A673 (cell line): ENCODE measurements around the gene TUBG2. TPM values are rescaled to one million over a fixed set of nuclear protein-coding genes. Genes with fewer than 3 reads are reported as not detected.

Experiments
- BruUV-seq: library from RNA; stranded (reverse); fragments of 400-500 nt; replicated peaks from 2 replicates; lab custom pipeline; 2021; lab: Mats Ljungman, UMichigan
- CTCF ChIA-PET: fragments of 300-600 bp; sonication (Branson Sonifier 250); formaldehyde crosslinking; loops from one replicate; lab custom pipeline; 2022; ENCODE audit warnings: antibody characterized with exemption; lab: Charles Lee
- POLR2A ChIA-PET: fragments of 300-600 bp; sonication (Branson Sonifier 250); formaldehyde crosslinking; loops from one replicate; lab custom pipeline; 2022; ENCODE audit warnings: antibody characterized with exemption; ENCODE audit not compliant: low non-redundant PET; lab: Charles Lee
- DNase-seq: peaks from one replicate; pipeline ENCODE4 v3.0.0-alpha.2; 2015; ENCODE audit warnings: low spot score
- H3K27ac ChIP-seq: fragments of 200-600 bp; sonication (generic); 2 replicates; pipeline ENCODE4 v1.5.1; 2016; ENCODE audit warnings: mixed run types, low read depth, mild to moderate bottlenecking, mixed read lengths, antibody characterized with exemption, low read length; ENCODE audit not compliant: poor library complexity, severe bottlenecking
- H3K27me3 ChIP-seq: fragments of 200-600 bp; sonication (generic); replicated peaks from 2 replicates; pipeline ENCODE4 v1.6.1; 2017; ENCODE audit warnings: mixed run types, low read depth, mild to moderate bottlenecking, mixed read lengths, antibody characterized with exemption, low read length; ENCODE audit not compliant: insufficient read depth, poor library complexity
- H3K36me3 ChIP-seq: fragments of 200-600 bp; sonication (generic); 2 replicates; pipeline ENCODE4 v1.6.1; 2016; ENCODE audit warnings: mixed run types, mild to moderate bottlenecking, mixed read lengths, antibody characterized with exemption, low read length; ENCODE audit not compliant: insufficient read depth, poor library complexity, severe bottlenecking
- H3K4me1 ChIP-seq: fragments of 200-600 bp; sonication (generic); 2 replicates; pipeline ENCODE4 v1.6.1; 2017; ENCODE audit warnings: mixed run types, mild to moderate bottlenecking, mixed read lengths, antibody characterized with exemption, low read length; ENCODE audit not compliant: insufficient read depth, poor library complexity, severe bottlenecking
- H3K4me3 ChIP-seq: fragments of 200-600 bp; sonication (generic); 2 replicates; pipeline ENCODE4 v1.5.1; 2016; ENCODE audit warnings: low read depth, mixed run types, mild to moderate bottlenecking, mixed read lengths, low read length; ENCODE audit not compliant: poor library complexity, severe bottlenecking
- H3K9me3 ChIP-seq: fragments of 200-600 bp; sonication (generic); 2 replicates; pipeline ENCODE4 v1.6.1; 2016; ENCODE audit warnings: mixed run types, low read depth, mild to moderate bottlenecking, mixed read lengths, antibody characterized with exemption, low read length; ENCODE audit not compliant: poor library complexity, severe bottlenecking
- EZH2 ChIP-seq: fragments of 200-600 bp; sonication (generic); IDR thresholded peaks from 2 replicates; pipeline ENCODE4 v1.6.1; 2017; ENCODE audit warnings: borderline replicate concordance, low read depth, mild to moderate bottlenecking, mixed read lengths, antibody characterized with exemption, low read length; ENCODE audit not compliant: poor library complexity, severe bottlenecking
- intact Hi-C: fragments of 100-400 bp; cut with micrococcal nuclease; formaldehyde crosslinking; loops from one replicate; pipeline ENCODE4 v1.10.0; 2022; ENCODE audit not compliant: unreplicated experiment
- total RNA-seq: library from RNA; stranded (reverse); gene quantifications from 2 replicates; pipeline ENCODE4 v1.2.3, GENCODE V29; 2021
- TF ChIP-seq, protein P1 (sequence below): fragments of 300-800, 200-600 bp; sonication (generic); conservative IDR thresholded peaks from 2 replicates; pipeline ENCODE4 v1.5.1; 2017; ENCODE audit warnings: low read depth, mild to moderate bottlenecking, antibody characterized with exemption, low read length, moderate library complexity, mixed read lengths

Gene TUBG2
- total RNA-seq, 1 experiment from 2014 or later = 14.6 TPM

DNA sequence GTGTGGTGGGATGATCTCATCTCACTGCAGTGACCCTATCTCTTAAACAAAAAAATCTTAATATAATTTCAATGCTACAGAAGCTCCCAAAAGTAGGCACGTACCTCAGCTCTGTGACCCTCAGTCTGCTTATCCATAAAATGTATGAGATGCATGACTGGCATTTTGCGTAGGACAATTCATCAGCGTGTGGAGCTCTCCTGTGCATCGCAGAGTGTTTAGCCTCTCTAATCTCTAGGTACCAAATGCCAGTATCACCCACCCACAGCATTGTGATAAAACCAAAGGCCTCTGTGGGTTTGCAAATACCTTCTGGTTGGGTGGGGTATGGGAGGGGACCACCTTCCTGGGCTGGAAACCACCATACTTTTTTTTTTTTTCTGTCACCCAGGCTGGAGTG, 19.0 kb upstream of the TUBG2 start:
- no TSS peak for BruUV-seq
- H3K4me3 ChIP-seq = no peak overlapping the region
- CTCF ChIA-PET = no interaction called here

GRCh38 chr17:42642336-42642735, 16.7 kb upstream of the TUBG2 start:
- no TSS peak for BruUV-seq
- Histone ChIP-seq H3K27ac (no peak overlapping the region), H3K9me3 (no peaks in the 10 kb centered on the region), H3K4me3 (no peak overlapping the region), H3K27me3 (no peaks in the 10 kb centered on the region), H3K36me3 (no peaks in the 10 kb centered on the region), H3K4me1 (no peaks in the 10 kb centered on the region)
- no peak for DNase-seq
- intact Hi-C loops = no loop called here
- ChIA-PET CTCF (no interaction called here), POLR2A (no interaction called here)
- TF ChIP-seq EZH2 = no peak
- TF ChIP-seq, protein P1, sequence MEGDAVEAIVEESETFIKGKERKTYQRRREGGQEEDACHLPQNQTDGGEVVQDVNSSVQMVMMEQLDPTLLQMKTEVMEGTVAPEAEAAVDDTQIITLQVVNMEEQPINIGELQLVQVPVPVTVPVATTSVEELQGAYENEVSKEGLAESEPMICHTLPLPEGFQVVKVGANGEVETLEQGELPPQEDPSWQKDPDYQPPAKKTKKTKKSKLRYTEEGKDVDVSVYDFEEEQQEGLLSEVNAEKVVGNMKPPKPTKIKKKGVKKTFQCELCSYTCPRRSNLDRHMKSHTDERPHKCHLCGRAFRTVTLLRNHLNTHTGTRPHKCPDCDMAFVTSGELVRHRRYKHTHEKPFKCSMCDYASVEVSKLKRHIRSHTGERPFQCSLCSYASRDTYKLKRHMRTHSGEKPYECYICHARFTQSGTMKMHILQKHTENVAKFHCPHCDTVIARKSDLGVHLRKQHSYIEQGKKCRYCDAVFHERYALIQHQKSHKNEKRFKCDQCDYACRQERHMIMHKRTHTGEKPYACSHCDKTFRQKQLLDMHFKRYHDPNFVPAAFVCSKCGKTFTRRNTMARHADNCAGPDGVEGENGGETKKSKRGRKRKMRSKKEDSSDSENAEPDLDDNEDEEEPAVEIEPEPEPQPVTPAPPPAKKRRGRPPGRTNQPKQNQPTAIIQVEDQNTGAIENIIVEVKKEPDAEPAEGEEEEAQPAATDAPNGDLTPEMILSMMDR = no peak

More for the DNA sequence above, 19.0 kb upstream of the TUBG2 start:
- H3K27ac ChIP-seq = no peak overlapping the region
- H3K4me1 ChIP-seq = no peaks in the 10 kb centered on the region
- H3K36me3 ChIP-seq = no peaks in the 10 kb centered on the region
- POLR2A ChIA-PET = no interaction called here
- intact Hi-C loops = no loop called here
- no peak for DNase-seq
- no peak for TF ChIP-seq EZH2
- TF ChIP-seq, protein P1 = no peak
- no peaks in the 10 kb centered on the region for H3K9me3 ChIP-seq
- no peaks in the 10 kb centered on the region for H3K27me3 ChIP-seq

- Histone ChIP-seq H3K4me1 (no peaks in the 10 kb centered on the region), H3K36me3 (no peaks in the 10 kb centered on the region), H3K27ac (no peak overlapping the region), H3K9me3 (no peaks in the 10 kb centered on the region), H3K27me3 (no peaks in the 10 kb centered on the region), H3K4me3 (no peak overlapping the region)
- BruUV-seq = no TSS peak
- no peak for DNase-seq
- no peak for TF ChIP-seq EZH2
- TF ChIP-seq, protein P1 = no peak
- POLR2A ChIA-PET = no interaction called here
- intact Hi-C loops = no loop called here
- CTCF ChIA-PET = no interaction called here
Observed at GRCh38 chr17:42647778-42648177, 11.3 kb upstream of the TUBG2 start.
